Upper lobe of left lung (tissue), 4 donors: ENCODE data around the gene KRTDAP.

Source experiments
- EP300 ChIP-seq, 4 donors: sonication (generic); formaldehyde crosslinking; IDR thresholded peaks; one replicate each; pipeline ENCODE4 v1.5.1; 2017; ENCODE audit warnings: antibody characterized with exemption in 4 of 4, control low read depth in 2 of 4
- POLR2A ChIP-seq, 4 donors: fragments of 450-650 bp; IDR thresholded peaks; one replicate each; pipeline ENCODE4 v1.5.1; 2016 to 2017; ENCODE audit warnings: antibody characterized with exemption in 4 of 4, mild to moderate bottlenecking in 2 of 4
- POLR2AphosphoS5 ChIP-seq, 2 donors: sonication (generic); formaldehyde crosslinking; IDR thresholded peaks; one replicate each; pipeline ENCODE4 v1.5.1; 2017; ENCODE audit warnings: antibody characterized with exemption in 2 of 2
- TF ChIP-seq, protein P1 (sequence below), 6 experiments: fragments of 450-650 bp in 4 of 6; fragments of 200-600 bp in 2 of 6; sonication (generic) in 2 of 6; IDR thresholded peaks; one replicate each; pipeline ENCODE4 v1.5.1; 2016 to 2019; ENCODE audit warnings: antibody characterized with exemption in 6 of 6

DNA sequence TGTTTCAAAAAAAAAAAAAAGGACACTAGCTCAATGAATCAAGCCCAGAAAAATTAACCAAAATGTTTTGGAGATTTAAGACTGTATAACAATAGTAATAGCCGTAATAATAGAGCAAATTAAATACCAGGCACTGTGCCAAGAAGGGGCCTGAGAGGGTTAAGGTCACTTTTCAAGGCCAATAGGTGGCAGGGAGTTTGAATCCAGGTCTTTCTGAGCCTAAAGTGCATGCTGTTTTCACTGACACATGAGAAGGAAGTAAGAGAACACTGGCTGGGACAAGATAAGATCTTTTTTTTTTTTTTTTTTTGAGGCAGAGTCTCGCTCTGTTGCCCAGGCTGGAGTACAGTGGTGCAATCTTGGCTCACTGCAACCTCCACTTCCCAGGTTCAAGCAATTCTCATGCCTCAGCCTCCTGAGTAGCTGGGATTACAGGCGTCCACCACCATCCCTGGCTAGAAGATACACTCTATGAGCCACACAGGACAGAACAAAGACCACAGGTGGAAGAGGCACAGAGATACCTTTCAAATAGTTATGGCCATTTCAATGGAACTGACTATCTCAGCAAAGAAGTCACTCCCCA is 34.6 kb downstream of the KRTDAP start:
- TF ChIP-seq POLR2A (IDR thresholded peaks at IDR 0.05) (no peak), POLR2AphosphoS5 (IDR thresholded peaks at IDR 0.05) (no peak), EP300 (IDR thresholded peaks at IDR 0.05) (no peak)
- TF ChIP-seq, protein P1, sequence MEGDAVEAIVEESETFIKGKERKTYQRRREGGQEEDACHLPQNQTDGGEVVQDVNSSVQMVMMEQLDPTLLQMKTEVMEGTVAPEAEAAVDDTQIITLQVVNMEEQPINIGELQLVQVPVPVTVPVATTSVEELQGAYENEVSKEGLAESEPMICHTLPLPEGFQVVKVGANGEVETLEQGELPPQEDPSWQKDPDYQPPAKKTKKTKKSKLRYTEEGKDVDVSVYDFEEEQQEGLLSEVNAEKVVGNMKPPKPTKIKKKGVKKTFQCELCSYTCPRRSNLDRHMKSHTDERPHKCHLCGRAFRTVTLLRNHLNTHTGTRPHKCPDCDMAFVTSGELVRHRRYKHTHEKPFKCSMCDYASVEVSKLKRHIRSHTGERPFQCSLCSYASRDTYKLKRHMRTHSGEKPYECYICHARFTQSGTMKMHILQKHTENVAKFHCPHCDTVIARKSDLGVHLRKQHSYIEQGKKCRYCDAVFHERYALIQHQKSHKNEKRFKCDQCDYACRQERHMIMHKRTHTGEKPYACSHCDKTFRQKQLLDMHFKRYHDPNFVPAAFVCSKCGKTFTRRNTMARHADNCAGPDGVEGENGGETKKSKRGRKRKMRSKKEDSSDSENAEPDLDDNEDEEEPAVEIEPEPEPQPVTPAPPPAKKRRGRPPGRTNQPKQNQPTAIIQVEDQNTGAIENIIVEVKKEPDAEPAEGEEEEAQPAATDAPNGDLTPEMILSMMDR (IDR thresholded peaks at IDR 0.05) = no peak
